ENCODE results near the gene UCMA. TPM values are rescaled to one million over a fixed set of nuclear protein-coding genes. Genes with fewer than 3 reads are reported as not detected.

UCMA gene
- total and polyA plus RNA-seq, 2 of the 4 experiments (the other 2 are of a cell fraction) = not detected

DNA sequence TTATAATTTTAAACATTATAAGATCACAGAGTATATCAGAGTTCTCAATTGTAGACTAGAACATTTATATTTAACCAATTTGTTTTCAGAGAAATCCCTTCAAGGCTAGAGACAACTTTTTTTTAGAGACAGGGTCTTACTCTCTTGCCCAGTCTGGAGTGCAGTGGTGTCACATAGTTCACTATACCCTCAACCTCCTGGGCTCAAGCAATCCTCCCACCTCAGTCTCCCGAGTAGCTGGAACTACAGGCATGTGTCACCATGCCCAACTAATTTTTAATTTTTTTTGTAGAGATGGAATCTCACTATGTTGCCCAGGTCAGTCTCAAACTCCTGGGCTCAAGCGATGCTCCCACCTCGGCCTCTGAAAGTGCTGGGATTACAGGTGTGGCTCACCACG is 15.3 kb downstream of the UCMA start:
- Histone ChIP-seq H3K4me3 (ENCODE audit: insufficient read depth, low read depth, low read length) (no peak overlapping the region), H3K79me1 (ENCODE audit: low read depth in 1 of 2, low read length in 2 of 2) (no peaks in the 10 kb centered on the region), H2AK9ac (replicated peaks; ENCODE audit: low read depth, low read length, poor library complexity) (no peak overlapping the region), H3K9ac (ENCODE audit: low read depth, low read length) (no peak overlapping the region), H3K4me2 (ENCODE audit: low read depth, low read length) (no peak overlapping the region), H3K4me1 (ENCODE audit: control insufficient read depth, insufficient read depth, low read length) (no peaks in the 10 kb centered on the region), H3K14ac (replicated peaks; ENCODE audit: low read depth, low read length) (no peak overlapping the region), H3K9me3 (ENCODE audit: control insufficient read depth, insufficient read depth, low read length) (no peaks in the 10 kb centered on the region), H4K20me1 (ENCODE audit: insufficient read depth, low read length) (no peaks in the 10 kb centered on the region), H2BK120ac (ENCODE audit: low read depth, low read length) (no peak overlapping the region), H2AFZ (replicated peaks; ENCODE audit: low read length, poor library complexity) (no peak overlapping the region), H3K56ac (ENCODE audit: extremely low read depth, insufficient read depth, low read length) (no peak overlapping the region), H3K36me3 (ENCODE audit: control insufficient read depth, insufficient read depth, low read length) (no peaks in the 10 kb centered on the region), H3K27ac (ENCODE audit: insufficient read depth, low read length) (no peak overlapping the region), H4K91ac (ENCODE audit: insufficient read depth, low read depth, low read length) (no peak overlapping the region), H3K9me1 (ENCODE audit: insufficient read depth, low read length) (no peaks in the 10 kb centered on the region), H3K18ac (ENCODE audit: low read depth, low read length) (no peak overlapping the region), H3K27me3 (ENCODE audit: control insufficient read depth, insufficient read depth, low read length) (no peaks in the 10 kb centered on the region), H3K4ac (ENCODE audit: low read depth, low read length) (no peak overlapping the region), H4K8ac (ENCODE audit: low read depth in 2 of 2, low read length in 2 of 2) (no peak overlapping the region), H2AK5ac (ENCODE audit: low read depth, low read length) (no peak overlapping the region), H4K5ac (ENCODE audit: low read depth, low read length) (no peak overlapping the region), H3K23ac (ENCODE audit: low read depth, low read length) (no peak overlapping the region), H2BK15ac (ENCODE audit: low read depth, low read length) (no peak overlapping the region), H2BK20ac (ENCODE audit: low read depth, low read length) (no peak overlapping the region), H2BK5ac (ENCODE audit: low read depth, low read length, poor library complexity, severe bottlenecking) (no peak overlapping the region)
- in situ Hi-C loops (cut with MboI; ENCODE audit: low sequenced_read_pairs) = no loop called here
- no peak for TF ChIP-seq NFE2L2 (IDR thresholded peaks at IDR 0.05; ENCODE audit: low read depth, low read length)
- TF ChIP-seq, protein P1, sequence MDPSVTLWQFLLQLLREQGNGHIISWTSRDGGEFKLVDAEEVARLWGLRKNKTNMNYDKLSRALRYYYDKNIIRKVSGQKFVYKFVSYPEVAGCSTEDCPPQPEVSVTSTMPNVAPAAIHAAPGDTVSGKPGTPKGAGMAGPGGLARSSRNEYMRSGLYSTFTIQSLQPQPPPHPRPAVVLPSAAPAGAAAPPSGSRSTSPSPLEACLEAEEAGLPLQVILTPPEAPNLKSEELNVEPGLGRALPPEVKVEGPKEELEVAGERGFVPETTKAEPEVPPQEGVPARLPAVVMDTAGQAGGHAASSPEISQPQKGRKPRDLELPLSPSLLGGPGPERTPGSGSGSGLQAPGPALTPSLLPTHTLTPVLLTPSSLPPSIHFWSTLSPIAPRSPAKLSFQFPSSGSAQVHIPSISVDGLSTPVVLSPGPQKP (IDR thresholded peaks at IDR 0.05; ENCODE audit: borderline replicate concordance, low read depth, low read length) = no peak
- no peak for TF ChIP-seq POLR2A (IDR thresholded peaks at IDR 0.05; ENCODE audit: low read depth, low read length)
- POLR2A ChIA-PET (ENCODE audit: unreplicated experiment) = no interaction called here
- no peak for DNase-seq
- dilution Hi-C loops (cut with HindIII; ENCODE audit: low sequenced_read_pairs, unreplicated experiment) = no loop called here
- WGBS, 2 experiments (ENCODE audit: extremely low coverage in 2 of 2, insufficient read length in 1 of 2) = no CpG with 5 or more reads among the region's 4 CpGs
- CTCF ChIA-PET = no interaction called here
- BruUV-seq (replicated peaks) = no TSS peak
- intact Hi-C loops (cut with micrococcal nuclease) = no loop called here
- no peak for ATAC-seq (ENCODE audit: low read depth)
